Activated CD8-positive, alpha-beta memory T cell treated with anti-CD3 and anti-CD28 coated beads, Interleukin-2, amount 50 U/mL, for 24 hours (primary cell): ENCODE results near the gene TLK2.
"Not testable (repeated sequence)": the region's sequence is repeated elsewhere in the genome, so short reads cannot be mapped to it uniquely, and the experiment has no call there.

Experiments
- DNase-seq: peaks from one replicate; pipeline ENCODE4 v3.0.0-alpha.2; 2020; ENCODE audit errors: extremely low read depth

TLK2 gene

GRCh38 chr17:62478424-62478879 is at the start of gene TLK2:
TSS of gene TLK2 (plus strand) at chr17:62478825. CDS start at chr17:62481126, 2,301 bp downstream.
- peak; percentile 39 for DNase-seq

DNA sequence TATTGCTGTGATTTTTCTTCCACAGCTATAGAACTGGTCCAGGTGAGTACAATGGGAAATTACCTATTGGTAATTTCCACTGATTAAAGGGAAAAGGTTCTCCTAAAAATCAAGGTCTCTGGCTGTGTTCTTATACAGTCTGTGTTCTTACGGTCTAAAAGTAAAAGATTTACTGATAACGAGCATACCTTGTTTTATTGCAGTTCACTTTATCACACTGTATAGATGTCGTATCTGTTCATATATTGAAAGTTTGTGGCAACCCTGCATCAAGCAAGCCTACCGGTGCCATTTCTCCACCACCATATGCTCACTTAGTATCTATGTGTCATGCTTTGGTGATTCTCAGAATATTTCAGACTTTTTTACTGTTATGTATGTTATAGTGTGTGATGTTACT is 43.4 kb upstream of the TLK2 start:
- DNase-seq, result not testable (repeated sequence)

- DNase-seq, result not testable (repeated sequence)
These were observed 37.4 kb upstream of the TLK2 start for GRCh38 chr17:62441181-62441580.

- DNase-seq, result no peak
These were observed 34.6 kb upstream of the TLK2 start for GRCh38 chr17:62444063-62444462.

DNA sequence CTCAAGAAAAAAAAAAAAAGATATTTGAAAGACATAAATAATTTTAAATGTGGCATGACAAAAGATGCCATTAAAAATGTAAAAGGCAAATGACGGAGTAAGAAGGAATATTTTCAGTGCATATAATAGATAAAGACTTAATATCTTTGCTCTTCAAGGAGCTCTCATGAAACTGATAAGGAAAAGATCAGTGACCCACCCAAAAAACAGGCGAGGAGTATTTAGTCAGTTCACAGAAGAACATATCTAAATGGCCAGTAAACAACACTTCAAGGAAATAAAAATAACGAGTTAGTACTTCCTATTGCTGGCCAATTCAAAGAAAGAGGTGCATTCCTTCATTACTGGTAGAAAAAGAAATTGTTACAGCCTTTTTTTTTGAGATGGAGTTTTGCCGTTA is 32.8 kb upstream of the TLK2 start:
- DNase-seq, result not testable (repeated sequence)

GRCh38 chr17:62452195-62452594 is 26.4 kb upstream of the TLK2 start:
- not testable (repeated sequence) for DNase-seq

DNA sequence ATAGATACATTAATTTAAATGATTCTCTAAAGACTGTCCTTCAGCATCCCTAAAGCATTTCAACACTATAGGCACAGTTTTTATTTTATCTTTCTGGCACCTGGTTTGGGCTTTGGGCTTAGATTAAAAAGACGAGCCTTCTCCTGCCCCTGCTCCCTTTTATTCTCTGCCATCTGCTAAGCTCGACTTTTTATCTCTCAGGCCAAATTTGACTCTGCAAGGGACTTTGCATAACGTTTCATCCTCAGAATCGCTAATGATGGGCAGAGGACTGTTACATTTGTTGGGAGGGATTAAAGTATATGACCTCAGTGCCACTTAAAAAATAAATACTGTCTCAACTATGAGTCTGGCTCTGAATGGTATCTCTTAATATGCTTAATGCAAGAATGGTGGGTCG is 25.6 kb upstream of the TLK2 start:
- not testable (repeated sequence) for DNase-seq

DNA sequence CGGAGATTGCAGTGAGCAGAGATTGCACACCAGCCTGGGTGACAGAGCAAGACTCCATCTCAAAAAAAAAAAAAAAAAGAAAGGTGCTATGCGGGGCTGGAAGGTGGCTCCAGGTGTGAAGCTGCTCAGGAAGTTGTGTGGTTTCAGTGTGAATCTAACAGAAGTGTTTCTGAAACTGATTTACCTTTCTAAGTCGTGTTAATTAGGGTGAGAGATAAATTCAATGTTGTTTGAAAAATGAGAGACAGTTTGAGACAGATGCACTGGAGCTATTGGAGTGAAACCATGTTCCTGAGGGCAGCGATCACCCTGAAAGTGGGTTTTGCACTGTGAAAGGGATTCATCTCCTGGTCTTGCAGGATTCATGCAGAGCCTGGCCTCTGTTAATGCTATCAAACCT is 25.0 kb upstream of the TLK2 start:
- not testable (repeated sequence) for DNase-seq

- DNase-seq, result not testable (repeated sequence)
These were observed 24.5 kb upstream of the TLK2 start for GRCh38 chr17:62454111-62454510.

- no peak for DNase-seq
These were observed 22.6 kb upstream of the TLK2 start for GRCh38 chr17:62456016-62456415.

DNA sequence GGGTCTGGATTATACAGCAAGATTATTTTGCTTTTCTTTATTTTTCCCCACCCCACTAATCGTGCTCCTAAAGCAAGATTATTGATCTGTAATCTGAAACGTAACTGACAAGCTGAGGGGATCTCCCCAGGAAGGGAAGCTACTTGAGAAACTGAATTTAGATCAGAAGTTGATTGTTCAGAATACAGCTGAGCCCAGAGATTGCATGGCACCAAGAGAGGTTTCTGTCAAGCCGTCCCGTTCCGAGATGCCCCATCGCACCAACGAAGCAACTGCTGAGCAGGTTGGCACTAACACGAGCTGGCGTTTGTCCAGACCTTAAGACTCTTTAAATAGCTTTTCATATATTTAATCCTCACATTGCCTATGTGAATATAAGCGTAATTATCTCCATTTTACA is 20.1 kb upstream of the TLK2 start:
- DNase-seq, result not testable (repeated sequence)

GRCh38 chr17:62464422-62464821 is 14.2 kb upstream of the TLK2 start:
- not testable (repeated sequence) for DNase-seq

DNA sequence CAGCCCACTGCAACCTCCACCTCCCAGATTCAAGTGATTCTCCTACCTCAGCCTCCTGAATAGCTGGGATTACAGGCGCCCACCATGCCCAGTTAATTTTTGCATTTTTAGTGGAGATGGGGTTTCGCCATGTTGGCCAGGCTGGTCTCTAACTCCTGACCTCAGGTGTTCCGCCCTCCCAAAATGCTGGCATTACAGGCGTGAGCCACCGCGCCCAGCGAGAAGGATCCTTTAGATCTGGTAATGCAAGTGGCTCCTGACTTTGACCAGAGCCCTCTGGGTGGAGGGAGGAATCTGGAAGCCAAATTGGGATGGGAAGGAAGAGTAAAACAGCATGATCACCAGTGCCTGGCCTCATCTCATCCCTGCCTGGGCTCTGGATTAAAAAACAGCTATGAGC is 13.4 kb upstream of the TLK2 start:
- not testable (repeated sequence) for DNase-seq

- DNase-seq, result peak; percentile 20
These were observed 7.8 kb upstream of the TLK2 start for GRCh38 chr17:62470666-62471379.

DNA sequence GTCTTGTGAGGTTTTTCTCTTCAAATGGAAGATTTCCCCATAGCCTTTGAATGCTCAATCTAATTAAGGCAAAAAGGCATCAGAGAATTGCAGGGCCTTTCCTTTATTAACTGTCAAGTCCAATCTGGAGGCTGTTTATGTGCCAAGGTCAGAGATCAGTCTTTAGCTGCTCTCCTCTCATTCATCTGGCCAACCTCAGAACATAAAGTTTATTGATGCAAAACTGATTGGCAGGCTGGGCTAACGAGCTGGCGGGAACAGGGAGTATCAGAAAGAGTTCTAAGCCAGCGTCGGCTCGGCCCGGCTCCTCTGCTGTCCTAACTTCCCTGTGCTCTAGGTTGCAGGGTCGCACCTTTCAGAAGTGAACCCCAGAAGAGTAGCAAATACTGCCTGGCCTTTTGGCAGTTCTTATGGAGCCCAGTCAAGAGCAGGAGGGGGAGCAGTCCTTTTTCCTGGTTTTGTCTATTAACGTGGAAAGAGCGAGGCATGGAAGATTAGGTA is 7.2 kb upstream of the TLK2 start:
- DNase-seq, result not testable (repeated sequence)

GRCh38 chr17:62473030-62473982 is 5.3 kb upstream of the TLK2 start:
- DNase-seq, result not testable (repeated sequence)

DNA sequence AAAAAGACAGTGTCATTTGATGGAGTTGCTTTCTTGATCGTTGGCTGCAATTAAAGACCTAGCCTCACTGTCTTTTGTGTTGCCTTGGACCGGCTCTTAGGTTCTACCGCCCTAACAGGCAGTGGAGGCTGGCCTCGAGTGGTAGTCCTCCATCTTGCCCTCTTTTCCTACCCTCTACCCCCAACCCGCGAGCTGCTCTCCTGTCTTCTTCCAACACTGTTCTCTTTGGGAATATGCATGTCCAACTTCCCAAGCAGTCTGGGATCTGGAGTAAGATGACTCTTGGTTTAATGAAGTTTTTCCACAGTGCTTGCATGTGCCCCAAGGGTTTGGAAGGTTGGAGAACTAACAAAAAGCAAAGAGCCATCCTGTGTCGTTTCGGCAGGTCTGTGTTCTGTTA is 1.5 kb upstream of the TLK2 start:
- not testable (repeated sequence) for DNase-seq

GRCh38 chr17:62477718-62478408 is 762 bp upstream of the TLK2 start:
- DNase-seq, result not testable (repeated sequence)

DNA sequence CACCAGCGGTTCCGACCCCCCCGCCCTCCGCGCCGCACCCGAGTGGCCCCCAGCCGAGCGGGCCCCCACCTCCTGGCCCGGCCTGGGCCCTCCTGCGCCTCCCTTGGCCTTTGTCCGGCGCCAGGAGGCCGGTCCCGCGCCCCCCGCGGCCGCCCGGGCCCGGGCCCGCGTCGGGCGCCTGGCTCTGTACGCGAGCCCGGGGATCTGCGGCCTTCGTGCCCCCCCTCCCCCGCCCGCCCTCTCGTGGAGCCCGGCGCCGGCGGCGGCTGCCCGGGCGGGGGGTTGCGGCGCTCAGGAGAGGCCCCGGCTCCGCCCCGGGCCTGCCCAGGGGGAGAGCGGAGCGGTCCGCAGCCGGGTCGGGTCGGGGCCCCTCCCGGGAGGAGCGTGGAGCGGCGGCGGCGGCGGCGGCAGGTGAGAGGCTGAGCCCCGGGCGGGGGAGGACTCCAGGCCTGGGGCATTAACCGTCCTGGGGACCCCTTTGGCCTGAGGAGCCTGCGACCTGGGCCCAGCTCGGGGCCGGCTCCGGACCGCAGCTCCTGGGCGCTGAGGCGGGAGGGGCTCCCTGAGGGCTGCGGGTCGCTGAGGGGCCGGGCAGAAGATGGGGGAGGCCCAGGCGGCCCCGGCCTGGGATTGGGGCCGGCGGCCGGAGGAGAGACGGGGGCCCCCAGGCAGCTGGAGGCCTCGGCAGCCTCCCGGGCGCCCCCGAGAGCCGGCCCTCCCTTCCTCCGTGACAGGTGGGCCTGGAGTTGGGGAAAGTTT is 434 bp downstream of the TLK2 start:
- DNase-seq, result not testable (repeated sequence)

GRCh38 chr17:62479639-62480258 is 1.1 kb downstream of the TLK2 start:
- DNase-seq, result not testable (repeated sequence)
